K562 (cell line): ENCODE measurements around the gene HSPA1L. TPM values are rescaled to one million over a fixed set of nuclear protein-coding genes. Genes with fewer than 3 reads are reported as not detected.

Experiments used
- CHCHD3 ChIP-seq: fragments of 250-450 bp; sonication (Bioruptor Pico); IDR thresholded peaks from 2 replicates; pipeline ENCODE4 v2.1.2; 2022; ENCODE audit warnings: mild to moderate bottlenecking
- HMGN3 ChIP-seq: IDR thresholded peaks from 2 replicates; pipeline ENCODE4 v1.6.1; 2011; ENCODE audit warnings: borderline replicate concordance, low read depth, mild to moderate bottlenecking, mixed read lengths, low read length; ENCODE audit not compliant: insufficient read length; ENCODE audit errors: extremely low read depth
- HMGXB4 ChIP-seq: sonication (generic); formaldehyde crosslinking; IDR thresholded peaks from 2 replicates; pipeline ENCODE4 v1.8.1; 2023; ENCODE audit warnings: mild to moderate bottlenecking, missing genetic modification reagents
- HNRNPH1 ChIP-seq: fragments of 200-400 bp; formaldehyde crosslinking; optimal IDR thresholded peaks from 2 replicates; pipeline ENCODE3; 2017; ENCODE audit warnings: low read depth, mild to moderate bottlenecking, low read length, moderate library complexity
- KDM1A ChIP-seq, 2 experiments: fragments of 450-650 bp; IDR thresholded peaks; 2 replicates each; pipeline ENCODE4 v1.6.1; 2016; ENCODE audit warnings: mild to moderate bottlenecking in 2 of 2
- MED1 ChIP-seq: sonication (generic); formaldehyde crosslinking; IDR thresholded peaks from 2 replicates; pipeline ENCODE4 v1.8.1; 2023; ENCODE audit warnings: missing genetic modification reagents, borderline replicate concordance
- POLR2AphosphoS2 ChIP-seq: IDR thresholded peaks from 2 replicates; pipeline ENCODE4 v1.6.1; 2012; ENCODE audit warnings: low read length, improper control_type of control experiment
- POLR2H ChIP-seq: IDR thresholded peaks from 2 replicates; pipeline ENCODE4 v1.6.1; 2016; ENCODE audit warnings: missing genetic modification characterization, low read depth, mild to moderate bottlenecking, control low read depth, missing compliant biosample characterization, moderate library complexity
- RERE ChIP-seq: sonication (generic); formaldehyde crosslinking; IDR thresholded peaks from 2 replicates; pipeline ENCODE4 v1.8.0; 2023; ENCODE audit warnings: missing genetic modification reagents, mild to moderate bottlenecking, borderline replicate concordance
- SMAD4 ChIP-seq: fragments of 250-450 bp; sonication (Bioruptor Pico); conservative IDR thresholded peaks from 2 replicates; pipeline ENCODE4 v1.8.0; 2021; ENCODE audit warnings: inconsistent platforms, mild to moderate bottlenecking, moderate library complexity
- SMC3 ChIP-seq: conservative IDR thresholded peaks from 2 replicates; pipeline ENCODE4 v1.6.1; 2011; ENCODE audit warnings: low read depth, low read length, improper control_type of control experiment; ENCODE audit not compliant: insufficient read depth
- TCF7 ChIP-seq: sonication (generic); IDR thresholded peaks from 2 replicates; pipeline ENCODE4 v1.6.1; 2016; ENCODE audit warnings: antibody characterized with exemption, borderline replicate concordance
- TFE3 ChIP-seq: fragments of 450-650 bp; formaldehyde crosslinking; IDR thresholded peaks from 2 replicates; pipeline ENCODE4 v1.4.0; 2020; ENCODE audit warnings: mild to moderate bottlenecking, mixed read lengths
- TRIM24 ChIP-seq, 2 experiments: fragments of 450-650 bp; IDR thresholded peaks; 2 replicates each; pipeline ENCODE4 v1.6.1; 2016
- ZNF143 ChIP-seq: sonication (generic); formaldehyde crosslinking; IDR thresholded peaks from 2 replicates; pipeline ENCODE4 v1.9.0; 2022; ENCODE audit warnings: mild to moderate bottlenecking, missing genetic modification reagents
- polyA plus RNA-seq, 8 experiments: library from polyadenylated mRNA; depleted of rRNA in 4 of 8; stranded (reverse) in 5 of 8; unstranded in 3 of 8; fragments of >200 nt; fragmentation: Nextera tagmentation in 2 of 8; fragmentation: Illumina TruSeq in 1 of 8; extraction: Ambion mirVana in 2 of 8; extraction: Trizol in 1 of 8; gene quantifications; 2 replicates each; pipeline versions ENCODE4 v1.2.1 to v1.2.3, GENCODE V29; 2011 to 2014; ENCODE audit warnings: inconsistent platforms in 1 of 8, missing spikeins in 1 of 8
- total RNA-seq, 7 experiments: library from RNA; depleted of rRNA in 6 of 7; stranded (reverse); fragments of >200 nt in 6 of 7; fragmentation: Illumina TruSeq in 2 of 7; extraction: Trizol in 2 of 7; gene quantifications; 2 replicates each; pipeline versions ENCODE4 v1.2.1 to v1.2.3, GENCODE V29; 2011 to 2021; ENCODE audit warnings: low replicate concordance in 1 of 7
- TF ChIP-seq, protein P1 (sequence below): fragments of 250-450 bp; sonication (Bioruptor Pico); IDR thresholded peaks from 2 replicates; pipeline ENCODE4 v1.5.0; 2020; ENCODE audit warnings: mild to moderate bottlenecking, borderline replicate concordance

The HSPA1L gene
- total and polyA plus RNA-seq, 9 of the 15 experiments (the other 6 are each of a cell fraction or from before 2014, with no cell fraction given) = 0.14 to 2.1 (median 1.3) TPM

- no peak for TF ChIP-seq TFE3 (CRISPR knock-in tag)
- no peak for TF ChIP-seq RERE (CRISPR knock-in tag)
- TF ChIP-seq KDM1A (IDR thresholded peaks at IDR 0.05) = no peak
- TF ChIP-seq, protein P1, sequence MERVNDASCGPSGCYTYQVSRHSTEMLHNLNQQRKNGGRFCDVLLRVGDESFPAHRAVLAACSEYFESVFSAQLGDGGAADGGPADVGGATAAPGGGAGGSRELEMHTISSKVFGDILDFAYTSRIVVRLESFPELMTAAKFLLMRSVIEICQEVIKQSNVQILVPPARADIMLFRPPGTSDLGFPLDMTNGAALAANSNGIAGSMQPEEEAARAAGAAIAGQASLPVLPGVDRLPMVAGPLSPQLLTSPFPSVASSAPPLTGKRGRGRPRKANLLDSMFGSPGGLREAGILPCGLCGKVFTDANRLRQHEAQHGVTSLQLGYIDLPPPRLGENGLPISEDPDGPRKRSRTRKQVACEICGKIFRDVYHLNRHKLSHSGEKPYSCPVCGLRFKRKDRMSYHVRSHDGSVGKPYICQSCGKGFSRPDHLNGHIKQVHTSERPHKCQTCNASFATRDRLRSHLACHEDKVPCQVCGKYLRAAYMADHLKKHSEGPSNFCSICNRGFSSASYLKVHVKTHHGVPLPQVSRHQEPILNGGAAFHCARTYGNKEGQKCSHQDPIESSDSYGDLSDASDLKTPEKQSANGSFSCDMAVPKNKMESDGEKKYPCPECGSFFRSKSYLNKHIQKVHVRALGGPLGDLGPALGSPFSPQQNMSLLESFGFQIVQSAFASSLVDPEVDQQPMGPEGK (CRISPR knock-in tag) = peak; percentile 82
- peak in 1 of 2 experiments; percentile 63; a peak in 2 of 4 replicates for TF ChIP-seq TRIM24 (IDR thresholded peaks at IDR 0.05)
- TF ChIP-seq HNRNPH1 = no peak
- no peak; the same call in 1 of the 2 replicates for TF ChIP-seq ZNF143
- no peak for TF ChIP-seq POLR2H
- TF ChIP-seq HMGXB4 = peak; percentile 11; the same call in 1 of the 2 replicates
- TF ChIP-seq SMC3 = no peak
- no peak for TF ChIP-seq MED1
- peak; percentile 86; the same call in 1 of the 2 replicates for TF ChIP-seq CHCHD3 (CRISPR knock-in tag)
- no peak for TF ChIP-seq TCF7
- peak; percentile 70 for TF ChIP-seq SMAD4 (CRISPR knock-in tag)
- TF ChIP-seq POLR2AphosphoS2 = peak; percentile 93; the same call in 1 of the 2 replicates
- TF ChIP-seq HMGN3 = no peak
These were observed 7.1 kb upstream of the HSPA1L start (continued) for GRCh38 chr6:31822036-31822821.
